GM18505 (cell line): ENCODE measurements around the gene UCK2.
"Not testable (repeated sequence)": the region's sequence is repeated elsewhere in the genome, so short reads cannot be mapped to it uniquely, and the experiment has no call there.

Experiments
- ATAC-seq: cut with Tn5 transposase; IDR thresholded peaks from one replicate; pipeline ENCODE4 v1.9.1; 2021; ENCODE audit not compliant: unreplicated experiment
- POLR2A ChIP-seq: IDR thresholded peaks from 4 replicates; pipeline ENCODE4 v1.6.1; 2011; ENCODE audit warnings: borderline replicate concordance; ENCODE audit not compliant: insufficient read depth, insufficient read length; ENCODE audit errors: extremely low read depth

UCK2 gene

GRCh38 chr1:165827268-165828102, at the start of gene UCK2:
UCK2 (plus strand) TSS chr1:165827614; CDS start chr1:165827834, 220 bp downstream.
- peak; percentile 69 for ATAC-seq
- TF ChIP-seq POLR2A, result peak; percentile 66

- not testable (repeated sequence) for ATAC-seq
Measured at GRCh38 chr1:165778197-165778596, 49.2 kb upstream of the UCK2 start.

- ATAC-seq, result not testable (repeated sequence)
Measured at GRCh38 chr1:165783519-165783918, 43.9 kb upstream of the UCK2 start.

- no peak for ATAC-seq
- TF ChIP-seq POLR2A, result no peak
Measured at GRCh38 chr1:165787741-165788140, 39.7 kb upstream of the UCK2 start.

GRCh38 chr1:165793951-165794350, 33.5 kb upstream of the UCK2 start:
- no peak for ATAC-seq
- no peak for TF ChIP-seq POLR2A

GRCh38 chr1:165795894-165796293, 31.5 kb upstream of the UCK2 start:
- no peak for TF ChIP-seq POLR2A
- no peak for ATAC-seq

- ATAC-seq, result no peak
- TF ChIP-seq POLR2A, result no peak
Measured at GRCh38 chr1:165799387-165799786, 28.0 kb upstream of the UCK2 start.

GRCh38 chr1:165804513-165804912, 22.9 kb upstream of the UCK2 start:
- not testable (repeated sequence) for ATAC-seq

GRCh38 chr1:165807613-165808012, 19.8 kb upstream of the UCK2 start:
- ATAC-seq, result no peak
- TF ChIP-seq POLR2A, result no peak

- ATAC-seq, result no peak
Measured at GRCh38 chr1:165815725-165816124, 11.7 kb upstream of the UCK2 start.

GRCh38 chr1:165816157-165816556, 11.3 kb upstream of the UCK2 start:
- TF ChIP-seq POLR2A, result no peak
- ATAC-seq, result no peak

More at GRCh38 chr1:165815725-165816124, 11.7 kb upstream of the UCK2 start:
- TF ChIP-seq POLR2A, result no peak

GRCh38 chr1:165816826-165817497, 10.5 kb upstream of the UCK2 start:
- no peak for ATAC-seq

GRCh38 chr1:165823552-165824268, 3.7 kb upstream of the UCK2 start:
- ATAC-seq, result no peak
- TF ChIP-seq POLR2A, result no peak

More at GRCh38 chr1:165816826-165817497, 10.5 kb upstream of the UCK2 start:
- no peak for TF ChIP-seq POLR2A

GRCh38 chr1:165824269-165824643, 3.2 kb upstream of the UCK2 start:
- no peak for ATAC-seq
- no peak for TF ChIP-seq POLR2A
